GM23338 (cell line): ENCODE measurements around the gene DIP2B. TPM values are rescaled to one million over a fixed set of nuclear protein-coding genes. Genes with fewer than 3 reads are reported as not detected.
A peak's percentile ranks its signal among the peaks of the same experiment; 100 is the strongest.

ENCODE experiments used
- ATAC-seq: fragments of 200-7000 bp; cut with Tn5 transposase; 3 replicates; pipeline ENCODE4 v1.9.1; 2020
- DNase-seq: peaks from one replicate; pipeline ENCODE4 v3.0.0-alpha.2; 2015; ENCODE audit warnings: low spot score
- H2AFZ ChIP-seq: fragments of 200-600 bp; sonication (generic); 2 replicates; pipeline ENCODE4 v1.8.0; 2016; ENCODE audit warnings: antibody characterized with exemption, mild to moderate bottlenecking, moderate library complexity
- H3F3A ChIP-seq: fragments of 200-600 bp; sonication (generic); replicated peaks from 2 replicates; pipeline ENCODE4 v1.8.0; 2017; ENCODE audit warnings: antibody characterized with exemption, mixed run types, low read depth
- H3K27ac ChIP-seq: fragments of 200-600 bp; sonication (generic); 2 replicates; pipeline ENCODE4 v1.6.1; 2016; ENCODE audit warnings: low read depth
- H3K27me3 ChIP-seq: fragments of 200-600 bp; sonication (generic); 2 replicates; pipeline ENCODE4 v1.8.0; 2016; ENCODE audit warnings: mild to moderate bottlenecking, mixed run types, moderate library complexity; ENCODE audit not compliant: insufficient read depth
- H3K36me3 ChIP-seq: fragments of 200-600 bp; sonication (generic); 2 replicates; pipeline ENCODE4 v1.8.0; 2016; ENCODE audit warnings: mild to moderate bottlenecking; ENCODE audit not compliant: insufficient read depth
- H3K4me1 ChIP-seq: fragments of 200-600 bp; sonication (generic); 2 replicates; pipeline ENCODE4 v1.8.0; 2016; ENCODE audit warnings: mild to moderate bottlenecking, moderate library complexity; ENCODE audit not compliant: insufficient read depth
- H3K4me2 ChIP-seq: fragments of 200-600 bp; sonication (generic); 2 replicates; pipeline ENCODE4 v1.7.1; 2017; ENCODE audit warnings: mixed run types
- H3K4me3 ChIP-seq: fragments of 200-600 bp; sonication (generic); 2 replicates; pipeline ENCODE4 v1.6.1; 2016; ENCODE audit warnings: mixed run types
- H3K79me2 ChIP-seq: fragments of 200-600 bp; sonication (generic); replicated peaks from 2 replicates; pipeline ENCODE4 v1.8.0; 2017; ENCODE audit warnings: mild to moderate bottlenecking; ENCODE audit not compliant: insufficient read depth
- H3K9me2 ChIP-seq: fragments of 200-600 bp; sonication (generic); 2 replicates; pipeline ENCODE4 v1.8.0; 2017; ENCODE audit not compliant: insufficient read depth
- H4K20me1 ChIP-seq: fragments of 200-600 bp; sonication (generic); replicated peaks from 2 replicates; pipeline ENCODE4 v1.8.0; 2017; ENCODE audit warnings: mild to moderate bottlenecking; ENCODE audit not compliant: insufficient read depth
- H3K27ac Mint-ChIP-seq: 2 replicates; pipeline ENCODE4 v1.8.0; 2020; ENCODE audit warnings: inconsistent platforms, mild to moderate bottlenecking, moderate library complexity, mixed read lengths
- H3K27me3 Mint-ChIP-seq: 3 replicates; pipeline ENCODE4 v1.8.0; 2022; ENCODE audit warnings: low read depth, mild to moderate bottlenecking, moderate library complexity, mixed read lengths, inconsistent platforms; ENCODE audit not compliant: insufficient read depth, poor library complexity
- H3K36me3 Mint-ChIP-seq: 3 replicates; pipeline ENCODE4 v1.8.0; 2021; ENCODE audit warnings: low read depth, mild to moderate bottlenecking, inconsistent platforms, moderate library complexity, mixed read lengths
- H3K4me1 Mint-ChIP-seq: 3 replicates; pipeline ENCODE4 v1.8.0; 2020; ENCODE audit warnings: mild to moderate bottlenecking, inconsistent platforms, mixed read lengths
- H3K4me3 Mint-ChIP-seq: 3 replicates; pipeline ENCODE4 v1.8.0; 2021; ENCODE audit warnings: moderate library complexity, mild to moderate bottlenecking, inconsistent platforms, mixed read lengths
- H3K9me3 Mint-ChIP-seq: 3 replicates; pipeline ENCODE4 v1.8.0; 2020; ENCODE audit warnings: moderate library complexity, mild to moderate bottlenecking, inconsistent platforms, mixed read lengths
- CREB1 ChIP-seq: fragments of 250-450 bp; sonication (Bioruptor Pico); IDR thresholded peaks from 2 replicates; pipeline ENCODE4 v1.5.0; 2020; ENCODE audit warnings: low read depth, mild to moderate bottlenecking, moderate library complexity
- EZH2 ChIP-seq: fragments of 200-600 bp; sonication (generic); IDR thresholded peaks from one replicate; pipeline ENCODE4 v1.8.0; 2017; ENCODE audit warnings: antibody characterized with exemption, mild to moderate bottlenecking, low read depth; ENCODE audit not compliant: unreplicated experiment
- EZH2phosphoT487 ChIP-seq: fragments of 200-600 bp; sonication (generic); IDR thresholded peaks from one replicate; pipeline ENCODE4 v1.8.1; 2018; ENCODE audit warnings: antibody characterized with exemption; ENCODE audit not compliant: unreplicated experiment
- JUNB ChIP-seq: IDR thresholded peaks from one replicate; pipeline ENCODE4 v1.6.1; 2016; ENCODE audit warnings: antibody characterized with exemption; ENCODE audit not compliant: unreplicated experiment
- NANOG ChIP-seq: IDR thresholded peaks from 2 replicates; pipeline ENCODE4 v1.6.1; 2016; ENCODE audit warnings: antibody characterized with exemption, borderline replicate concordance
- POLR2AphosphoS5 ChIP-seq: IDR thresholded peaks from 2 replicates; pipeline ENCODE4 v1.6.1; 2016; ENCODE audit warnings: antibody characterized with exemption, low read depth
- STAT1 ChIP-seq: IDR thresholded peaks from one replicate; pipeline ENCODE4 v1.6.1; 2016; ENCODE audit warnings: antibody characterized with exemption; ENCODE audit not compliant: unreplicated experiment
- ZNF114 ChIP-seq: fragments of 250-450 bp; sonication (Bioruptor Pico); IDR thresholded peaks from 2 replicates; pipeline ENCODE4 v1.5.0; 2020; ENCODE audit warnings: mild to moderate bottlenecking, moderate library complexity
- ZNF331 ChIP-seq: fragments of 250-450 bp; sonication (Bioruptor Pico); IDR thresholded peaks from 2 replicates; pipeline ENCODE4 v1.5.0; 2020; ENCODE audit warnings: low read depth, mild to moderate bottlenecking, moderate library complexity
- polyA plus RNA-seq: library from polyadenylated mRNA; unstranded; fragments of >200 nt; fragmentation: Nextera tagmentation; extraction: Ambion mirVana; gene quantifications from 2 replicates; pipeline ENCODE4 v1.2.1, GENCODE V29; 2016
- total RNA-seq: library from RNA; depleted of rRNA; stranded (reverse); fragments of >200 nt; shearing (Covaris generic); gene quantifications from 2 replicates; pipeline ENCODE4 v1.2.3, GENCODE V29; 2014
- TF ChIP-seq, protein P1 (sequence below): IDR thresholded peaks from 2 replicates; pipeline ENCODE4 v1.6.1; 2016; ENCODE audit warnings: antibody characterized with exemption
- TF ChIP-seq, protein P2 (sequence below), 2 experiments: fragments of 200-600 bp in 1 of 2; sonication (generic) in 1 of 2; conservative IDR thresholded peaks; 2 replicates each; pipeline versions ENCODE4 v1.5.1 to v1.6.1; 2016 to 2017; ENCODE audit warnings: antibody characterized with exemption in 2 of 2, low read depth in 2 of 2, mild to moderate bottlenecking in 2 of 2, moderate library complexity in 1 of 2
- TF ChIP-seq, protein P3 (sequence below): fragments of 250-450 bp; sonication (Bioruptor Pico); IDR thresholded peaks from 2 replicates; pipeline ENCODE4 v1.5.0; 2020; ENCODE audit warnings: mild to moderate bottlenecking, moderate library complexity
- TF ChIP-seq, protein P4 (sequence below): IDR thresholded peaks from one replicate; pipeline ENCODE4 v1.6.1; 2018; ENCODE audit warnings: antibody characterized with exemption; ENCODE audit not compliant: unreplicated experiment

DIP2B gene
- total and polyA plus RNA-seq, 2 experiments from 2014 or later, result 8.0 to 36.4 TPM

DNA sequence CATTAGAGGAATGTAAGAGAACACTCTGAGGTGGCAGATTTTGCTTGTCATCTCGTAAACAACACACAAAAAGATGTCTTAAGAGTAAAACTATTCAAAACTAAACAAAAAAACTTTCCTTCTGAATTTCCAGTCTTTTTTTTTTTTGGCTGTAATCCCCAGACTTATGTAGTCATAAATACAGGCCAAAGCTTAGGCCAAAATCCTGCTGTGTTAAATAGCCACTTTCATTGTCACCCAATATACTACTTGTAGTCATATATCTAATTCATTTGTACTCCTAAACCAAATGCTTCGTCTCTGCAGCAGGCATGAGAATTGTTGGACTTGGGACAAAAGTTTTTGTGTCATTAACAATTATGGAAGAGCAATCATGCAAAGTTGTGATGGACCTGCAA lies 155.6 kb downstream of the DIP2B start:
- H3K9me2 ChIP-seq, result no peaks in the 10 kb centered on the region
- Mint-ChIP-seq H3K27me3 (peaks cover 2% of the 10 kb centered on the region), H3K27ac (peak overlapping the region; percentile 52), H3K9me3 (no peaks in the 10 kb centered on the region; the same call in 2 of the 3 replicates), H3K4me1 (peaks cover 4% of the 10 kb centered on the region; the same call in 2 of the 3 replicates), H3K4me3 (no peak overlapping the region), H3K36me3 (no peaks in the 10 kb centered on the region)
- no peaks in the 10 kb centered on the region for H3F3A ChIP-seq
- H3K4me1 ChIP-seq, result no peaks in the 10 kb centered on the region
- no peaks in the 10 kb centered on the region for H3K36me3 ChIP-seq
- TF ChIP-seq, protein P1, sequence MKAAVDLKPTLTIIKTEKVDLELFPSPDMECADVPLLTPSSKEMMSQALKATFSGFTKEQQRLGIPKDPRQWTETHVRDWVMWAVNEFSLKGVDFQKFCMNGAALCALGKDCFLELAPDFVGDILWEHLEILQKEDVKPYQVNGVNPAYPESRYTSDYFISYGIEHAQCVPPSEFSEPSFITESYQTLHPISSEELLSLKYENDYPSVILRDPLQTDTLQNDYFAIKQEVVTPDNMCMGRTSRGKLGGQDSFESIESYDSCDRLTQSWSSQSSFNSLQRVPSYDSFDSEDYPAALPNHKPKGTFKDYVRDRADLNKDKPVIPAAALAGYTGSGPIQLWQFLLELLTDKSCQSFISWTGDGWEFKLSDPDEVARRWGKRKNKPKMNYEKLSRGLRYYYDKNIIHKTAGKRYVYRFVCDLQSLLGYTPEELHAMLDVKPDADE, result no peak
- TF ChIP-seq, protein P2, sequence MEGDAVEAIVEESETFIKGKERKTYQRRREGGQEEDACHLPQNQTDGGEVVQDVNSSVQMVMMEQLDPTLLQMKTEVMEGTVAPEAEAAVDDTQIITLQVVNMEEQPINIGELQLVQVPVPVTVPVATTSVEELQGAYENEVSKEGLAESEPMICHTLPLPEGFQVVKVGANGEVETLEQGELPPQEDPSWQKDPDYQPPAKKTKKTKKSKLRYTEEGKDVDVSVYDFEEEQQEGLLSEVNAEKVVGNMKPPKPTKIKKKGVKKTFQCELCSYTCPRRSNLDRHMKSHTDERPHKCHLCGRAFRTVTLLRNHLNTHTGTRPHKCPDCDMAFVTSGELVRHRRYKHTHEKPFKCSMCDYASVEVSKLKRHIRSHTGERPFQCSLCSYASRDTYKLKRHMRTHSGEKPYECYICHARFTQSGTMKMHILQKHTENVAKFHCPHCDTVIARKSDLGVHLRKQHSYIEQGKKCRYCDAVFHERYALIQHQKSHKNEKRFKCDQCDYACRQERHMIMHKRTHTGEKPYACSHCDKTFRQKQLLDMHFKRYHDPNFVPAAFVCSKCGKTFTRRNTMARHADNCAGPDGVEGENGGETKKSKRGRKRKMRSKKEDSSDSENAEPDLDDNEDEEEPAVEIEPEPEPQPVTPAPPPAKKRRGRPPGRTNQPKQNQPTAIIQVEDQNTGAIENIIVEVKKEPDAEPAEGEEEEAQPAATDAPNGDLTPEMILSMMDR (conservative IDR thresholded peaks at IDR 0.05; ENCODE audit: low read depth in 2 of 2), result no peak
- no peak for TF ChIP-seq ZNF114 (CRISPR knock-in tag)
- no peak for TF ChIP-seq ZNF331 (CRISPR knock-in tag)
- TF ChIP-seq EZH2phosphoT487, result no peak
- TF ChIP-seq, protein P3, sequence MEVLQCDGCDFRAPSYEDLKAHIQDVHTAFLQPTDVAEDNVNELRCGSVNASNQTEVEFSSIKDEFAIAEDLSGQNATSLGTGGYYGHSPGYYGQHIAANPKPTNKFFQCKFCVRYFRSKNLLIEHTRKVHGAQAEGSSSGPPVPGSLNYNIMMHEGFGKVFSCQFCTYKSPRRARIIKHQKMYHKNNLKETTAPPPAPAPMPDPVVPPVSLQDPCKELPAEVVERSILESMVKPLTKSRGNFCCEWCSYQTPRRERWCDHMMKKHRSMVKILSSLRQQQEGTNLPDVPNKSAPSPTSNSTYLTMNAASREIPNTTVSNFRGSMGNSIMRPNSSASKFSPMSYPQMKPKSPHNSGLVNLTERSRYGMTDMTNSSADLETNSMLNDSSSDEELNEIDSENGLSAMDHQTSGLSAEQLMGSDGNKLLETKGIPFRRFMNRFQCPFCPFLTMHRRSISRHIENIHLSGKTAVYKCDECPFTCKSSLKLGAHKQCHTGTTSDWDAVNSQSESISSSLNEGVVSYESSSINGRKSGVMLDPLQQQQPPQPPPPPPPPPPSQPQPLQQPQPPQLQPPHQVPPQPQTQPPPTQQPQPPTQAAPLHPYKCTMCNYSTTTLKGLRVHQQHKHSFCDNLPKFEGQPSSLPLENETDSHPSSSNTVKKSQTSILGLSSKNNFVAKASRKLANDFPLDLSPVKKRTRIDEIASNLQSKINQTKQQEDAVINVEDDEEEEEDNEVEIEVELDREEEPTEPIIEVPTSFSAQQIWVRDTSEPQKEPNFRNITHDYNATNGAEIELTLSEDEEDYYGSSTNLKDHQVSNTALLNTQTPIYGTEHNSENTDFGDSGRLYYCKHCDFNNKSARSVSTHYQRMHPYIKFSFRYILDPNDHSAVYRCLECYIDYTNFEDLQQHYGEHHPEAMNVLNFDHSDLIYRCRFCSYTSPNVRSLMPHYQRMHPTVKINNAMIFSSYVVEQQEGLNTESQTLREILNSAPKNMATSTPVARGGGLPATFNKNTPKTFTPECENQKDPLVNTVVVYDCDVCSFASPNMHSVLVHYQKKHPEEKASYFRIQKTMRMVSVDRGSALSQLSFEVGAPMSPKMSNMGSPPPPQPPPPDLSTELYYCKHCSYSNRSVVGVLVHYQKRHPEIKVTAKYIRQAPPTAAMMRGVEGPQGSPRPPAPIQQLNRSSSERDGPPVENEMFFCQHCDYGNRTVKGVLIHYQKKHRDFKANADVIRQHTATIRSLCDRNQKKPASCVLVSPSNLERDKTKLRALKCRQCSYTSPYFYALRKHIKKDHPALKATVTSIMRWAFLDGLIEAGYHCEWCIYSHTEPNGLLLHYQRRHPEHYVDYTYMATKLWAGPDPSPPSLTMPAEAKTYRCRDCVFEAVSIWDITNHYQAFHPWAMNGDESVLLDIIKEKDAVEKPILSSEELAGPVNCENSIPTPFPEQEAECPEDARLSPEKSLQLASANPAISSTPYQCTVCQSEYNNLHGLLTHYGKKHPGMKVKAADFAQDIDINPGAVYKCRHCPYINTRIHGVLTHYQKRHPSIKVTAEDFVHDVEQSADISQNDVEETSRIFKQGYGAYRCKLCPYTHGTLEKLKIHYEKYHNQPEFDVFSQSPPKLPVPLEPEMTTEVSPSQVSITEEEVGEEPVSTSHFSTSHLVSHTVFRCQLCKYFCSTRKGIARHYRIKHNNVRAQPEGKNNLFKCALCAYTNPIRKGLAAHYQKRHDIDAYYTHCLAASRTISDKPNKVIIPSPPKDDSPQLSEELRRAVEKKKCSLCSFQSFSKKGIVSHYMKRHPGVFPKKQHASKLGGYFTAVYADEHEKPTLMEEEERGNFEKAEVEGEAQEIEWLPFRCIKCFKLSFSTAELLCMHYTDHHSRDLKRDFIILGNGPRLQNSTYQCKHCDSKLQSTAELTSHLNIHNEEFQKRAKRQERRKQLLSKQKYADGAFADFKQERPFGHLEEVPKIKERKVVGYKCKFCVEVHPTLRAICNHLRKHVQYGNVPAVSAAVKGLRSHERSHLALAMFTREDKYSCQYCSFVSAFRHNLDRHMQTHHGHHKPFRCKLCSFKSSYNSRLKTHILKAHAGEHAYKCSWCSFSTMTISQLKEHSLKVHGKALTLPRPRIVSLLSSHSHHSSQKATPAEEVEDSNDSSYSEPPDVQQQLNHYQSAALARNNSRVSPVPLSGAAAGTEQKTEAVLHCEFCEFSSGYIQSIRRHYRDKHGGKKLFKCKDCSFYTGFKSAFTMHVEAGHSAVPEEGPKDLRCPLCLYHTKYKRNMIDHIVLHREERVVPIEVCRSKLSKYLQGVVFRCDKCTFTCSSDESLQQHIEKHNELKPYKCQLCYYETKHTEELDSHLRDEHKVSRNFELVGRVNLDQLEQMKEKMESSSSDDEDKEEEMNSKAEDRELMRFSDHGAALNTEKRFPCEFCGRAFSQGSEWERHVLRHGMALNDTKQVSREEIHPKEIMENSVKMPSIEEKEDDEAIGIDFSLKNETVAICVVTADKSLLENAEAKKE (CRISPR knock-in tag), result no peak
- no peak for TF ChIP-seq NANOG
- TF ChIP-seq, protein P4, sequence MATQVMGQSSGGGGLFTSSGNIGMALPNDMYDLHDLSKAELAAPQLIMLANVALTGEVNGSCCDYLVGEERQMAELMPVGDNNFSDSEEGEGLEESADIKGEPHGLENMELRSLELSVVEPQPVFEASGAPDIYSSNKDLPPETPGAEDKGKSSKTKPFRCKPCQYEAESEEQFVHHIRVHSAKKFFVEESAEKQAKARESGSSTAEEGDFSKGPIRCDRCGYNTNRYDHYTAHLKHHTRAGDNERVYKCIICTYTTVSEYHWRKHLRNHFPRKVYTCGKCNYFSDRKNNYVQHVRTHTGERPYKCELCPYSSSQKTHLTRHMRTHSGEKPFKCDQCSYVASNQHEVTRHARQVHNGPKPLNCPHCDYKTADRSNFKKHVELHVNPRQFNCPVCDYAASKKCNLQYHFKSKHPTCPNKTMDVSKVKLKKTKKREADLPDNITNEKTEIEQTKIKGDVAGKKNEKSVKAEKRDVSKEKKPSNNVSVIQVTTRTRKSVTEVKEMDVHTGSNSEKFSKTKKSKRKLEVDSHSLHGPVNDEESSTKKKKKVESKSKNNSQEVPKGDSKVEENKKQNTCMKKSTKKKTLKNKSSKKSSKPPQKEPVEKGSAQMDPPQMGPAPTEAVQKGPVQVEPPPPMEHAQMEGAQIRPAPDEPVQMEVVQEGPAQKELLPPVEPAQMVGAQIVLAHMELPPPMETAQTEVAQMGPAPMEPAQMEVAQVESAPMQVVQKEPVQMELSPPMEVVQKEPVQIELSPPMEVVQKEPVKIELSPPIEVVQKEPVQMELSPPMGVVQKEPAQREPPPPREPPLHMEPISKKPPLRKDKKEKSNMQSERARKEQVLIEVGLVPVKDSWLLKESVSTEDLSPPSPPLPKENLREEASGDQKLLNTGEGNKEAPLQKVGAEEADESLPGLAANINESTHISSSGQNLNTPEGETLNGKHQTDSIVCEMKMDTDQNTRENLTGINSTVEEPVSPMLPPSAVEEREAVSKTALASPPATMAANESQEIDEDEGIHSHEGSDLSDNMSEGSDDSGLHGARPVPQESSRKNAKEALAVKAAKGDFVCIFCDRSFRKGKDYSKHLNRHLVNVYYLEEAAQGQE, result no peak
- no peak for TF ChIP-seq JUNB
- TF ChIP-seq STAT1, result no peak
- TF ChIP-seq POLR2AphosphoS5, result no peak
- no peak for TF ChIP-seq CREB1
- TF ChIP-seq EZH2, result no peak
- H3K27me3 ChIP-seq, result no peaks in the 10 kb centered on the region
- H3K79me2 ChIP-seq, result no peaks in the 10 kb centered on the region
- no peaks in the 10 kb centered on the region for H4K20me1 ChIP-seq
- DNase-seq (no peak), ATAC-seq (no peak)
- H3K4me3 ChIP-seq, result no peak overlapping the region
- H2AFZ ChIP-seq, result no peak overlapping the region
- H3K4me2 ChIP-seq, result no peak overlapping the region
- H3K27ac ChIP-seq, result no peak overlapping the region
